Ascending aorta (tissue), 2 donors: ENCODE results near the gene SLC13A4. TPM values are rescaled to one million over a fixed set of nuclear protein-coding genes. Genes with fewer than 3 reads are reported as not detected.

Source experiments
- DNase-seq, 2 donors: peaks; one replicate each; pipeline ENCODE4 v3.0.0-alpha.2; 2019; ENCODE audit warnings: low spot score in 2 of 2
- H3K27ac ChIP-seq, 2 donors: fragments of 200-600 bp; sonication (generic); one replicate each; pipeline ENCODE4 v1.5.1; 2016 to 2017; ENCODE audit warnings: mild to moderate bottlenecking in 1 of 2
- H3K27me3 ChIP-seq: fragments of 200-600 bp; sonication (generic); one replicate; pipeline ENCODE4 v1.5.1; 2017
- H3K36me3 ChIP-seq, 2 donors: fragments of 200-600 bp; sonication (generic); one replicate each; pipeline ENCODE4 v1.5.1; 2016
- H3K4me1 ChIP-seq, 2 donors: fragments of 200-600 bp; sonication (generic); one replicate each; pipeline ENCODE4 v1.5.1; 2016 to 2017; ENCODE audit warnings: mild to moderate bottlenecking in 1 of 2
- H3K4me3 ChIP-seq, 2 donors: fragments of 200-600 bp; sonication (generic); one replicate each; pipeline ENCODE4 v1.5.1; 2016 to 2017; ENCODE audit warnings: mild to moderate bottlenecking in 1 of 2
- H3K9me3 ChIP-seq, 2 donors: fragments of 200-600 bp; sonication (generic); one replicate each; pipeline ENCODE4 v1.5.1; 2016
- intact Hi-C: fragments of 100-400 bp; cut with DNase I; formaldehyde crosslinking; loops from one replicate; pipeline ENCODE4 v1.15.1; 2023
- total RNA-seq: library from RNA; depleted of rRNA; stranded (reverse); fragments of >200 nt; gene quantifications from one replicate; pipeline ENCODE4 v1.1.0, GENCODE V29; 2016
- TF ChIP-seq, protein P1 (sequence below), 3 experiments: fragments of 200-600 bp in 2 of 3; fragments of 450-650 bp in 1 of 3; sonication (generic) in 2 of 3; IDR thresholded peaks; one replicate each; pipeline ENCODE4 v1.5.1; 2016 to 2019; ENCODE audit warnings: antibody characterized with exemption in 3 of 3, mild to moderate bottlenecking in 1 of 3, moderate library complexity in 1 of 3

SLC13A4 gene
- total RNA-seq, 1 donor from 2014 or later, result 0.21 TPM

DNA sequence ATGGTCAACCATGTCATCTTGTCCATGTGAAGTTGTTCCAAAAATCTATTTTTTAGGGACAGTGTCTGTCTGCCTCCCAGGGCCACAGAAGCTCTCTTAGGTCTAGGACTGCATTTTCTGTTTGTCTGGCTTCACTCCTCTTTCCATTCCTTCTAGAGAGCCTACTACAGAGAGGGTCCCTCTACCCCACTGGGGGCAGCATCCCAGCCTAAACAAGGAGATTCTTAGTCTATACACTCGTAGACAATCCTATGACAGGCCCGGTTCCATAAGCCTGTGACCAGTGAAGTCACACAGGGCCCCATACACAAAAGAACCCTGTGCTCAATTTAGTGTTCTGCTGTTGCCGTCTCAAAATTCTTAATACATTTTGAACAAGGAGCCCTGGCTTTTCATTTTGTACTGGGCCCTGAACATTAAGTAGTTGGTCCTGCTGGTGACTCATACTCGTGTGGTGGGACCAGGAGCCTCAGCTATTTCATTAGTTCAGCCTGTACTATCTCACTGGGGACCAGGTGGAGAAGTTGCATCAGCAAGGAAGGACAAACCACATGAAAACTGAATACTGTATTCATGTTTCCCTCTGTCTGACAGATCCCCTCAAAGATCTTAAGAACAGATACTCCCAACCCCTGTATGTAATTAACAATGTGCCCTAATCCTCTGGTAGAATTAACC, 44.1 kb upstream of the SLC13A4 start:
- H3K4me1 ChIP-seq, result peaks cover 7 to 8% of the 10 kb centered on the region in 2 donors
- no peak overlapping the region for H3K27ac ChIP-seq
- TF ChIP-seq, protein P1, sequence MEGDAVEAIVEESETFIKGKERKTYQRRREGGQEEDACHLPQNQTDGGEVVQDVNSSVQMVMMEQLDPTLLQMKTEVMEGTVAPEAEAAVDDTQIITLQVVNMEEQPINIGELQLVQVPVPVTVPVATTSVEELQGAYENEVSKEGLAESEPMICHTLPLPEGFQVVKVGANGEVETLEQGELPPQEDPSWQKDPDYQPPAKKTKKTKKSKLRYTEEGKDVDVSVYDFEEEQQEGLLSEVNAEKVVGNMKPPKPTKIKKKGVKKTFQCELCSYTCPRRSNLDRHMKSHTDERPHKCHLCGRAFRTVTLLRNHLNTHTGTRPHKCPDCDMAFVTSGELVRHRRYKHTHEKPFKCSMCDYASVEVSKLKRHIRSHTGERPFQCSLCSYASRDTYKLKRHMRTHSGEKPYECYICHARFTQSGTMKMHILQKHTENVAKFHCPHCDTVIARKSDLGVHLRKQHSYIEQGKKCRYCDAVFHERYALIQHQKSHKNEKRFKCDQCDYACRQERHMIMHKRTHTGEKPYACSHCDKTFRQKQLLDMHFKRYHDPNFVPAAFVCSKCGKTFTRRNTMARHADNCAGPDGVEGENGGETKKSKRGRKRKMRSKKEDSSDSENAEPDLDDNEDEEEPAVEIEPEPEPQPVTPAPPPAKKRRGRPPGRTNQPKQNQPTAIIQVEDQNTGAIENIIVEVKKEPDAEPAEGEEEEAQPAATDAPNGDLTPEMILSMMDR (IDR thresholded peaks at IDR 0.05), result no peak
- DNase-seq, result no peak
- intact Hi-C loops, result no loop called here
- H3K27me3 ChIP-seq, result no peaks in the 10 kb centered on the region
- H3K4me3 ChIP-seq, result no peak overlapping the region
- no peaks in the 10 kb centered on the region for H3K36me3 ChIP-seq
- no peaks in the 10 kb centered on the region for H3K9me3 ChIP-seq

DNA sequence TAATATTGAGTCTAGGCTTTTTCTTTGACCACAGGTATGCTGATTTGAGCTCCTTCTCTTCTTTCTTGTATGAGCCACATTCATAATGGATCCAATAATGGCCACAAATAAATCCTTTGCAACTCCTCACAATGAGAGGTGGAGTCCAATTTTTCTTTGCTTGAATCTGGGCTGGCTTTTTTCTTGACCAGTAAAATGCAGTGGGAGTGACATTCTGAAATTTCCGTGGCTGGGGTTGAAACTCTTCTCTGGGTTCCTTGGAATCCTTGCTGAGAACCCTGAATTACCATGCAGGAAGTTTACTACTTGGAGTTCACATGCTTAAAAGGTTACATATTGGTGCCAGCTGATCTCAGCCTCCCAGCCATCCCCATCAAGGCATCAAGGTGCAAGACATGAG, 43.1 kb upstream of the SLC13A4 start:
- H3K27ac ChIP-seq, result no peak overlapping the region
- no peak for DNase-seq
- no peaks in the 10 kb centered on the region for H3K36me3 ChIP-seq
- no peak overlapping the region for H3K4me3 ChIP-seq
- no peaks in the 10 kb centered on the region for H3K9me3 ChIP-seq
- intact Hi-C loops, result no loop called here
- H3K4me1 ChIP-seq, result peaks cover 7 to 8% of the 10 kb centered on the region in 2 donors
- TF ChIP-seq, protein P1 (IDR thresholded peaks at IDR 0.05), result no peak
- H3K27me3 ChIP-seq, result no peaks in the 10 kb centered on the region

DNA sequence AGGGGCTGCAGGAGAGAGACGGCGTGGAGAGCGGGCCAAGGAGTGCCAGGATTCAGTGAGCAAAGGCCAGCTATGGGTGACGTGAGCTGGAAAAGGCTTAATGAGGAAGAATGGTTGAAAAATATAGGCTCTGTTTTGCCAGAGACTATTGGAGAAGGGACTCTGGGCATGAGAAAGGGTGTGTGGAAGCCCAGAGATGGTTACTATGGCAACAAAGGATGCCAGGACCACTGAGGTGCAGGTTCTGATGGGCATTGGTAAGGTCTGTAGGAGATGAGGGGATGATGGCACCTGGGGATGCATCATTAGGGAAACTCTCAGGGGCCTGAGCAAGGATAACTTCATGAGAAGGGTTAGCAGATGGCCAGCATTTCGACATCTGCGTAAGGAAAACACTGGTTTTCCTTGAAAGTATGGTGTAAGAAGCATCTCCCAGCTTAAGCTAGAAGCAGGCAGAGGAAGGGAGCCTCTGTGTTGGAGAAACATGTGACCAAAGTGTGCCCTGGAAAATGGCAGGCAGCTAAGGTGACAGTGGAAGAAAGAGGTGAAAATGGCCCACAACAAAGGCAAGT, 42.2 kb upstream of the SLC13A4 start:
- H3K4me1 ChIP-seq, result peaks cover 7 to 8% of the 10 kb centered on the region in 2 donors
- intact Hi-C loops, result no loop called here
- no peak for DNase-seq
- H3K4me3 ChIP-seq, result no peak overlapping the region
- TF ChIP-seq, protein P1 (IDR thresholded peaks at IDR 0.05), result no peak
- H3K27me3 ChIP-seq, result no peaks in the 10 kb centered on the region
- no peaks in the 10 kb centered on the region for H3K9me3 ChIP-seq
- H3K27ac ChIP-seq, result no peak overlapping the region
- H3K36me3 ChIP-seq, result no peaks in the 10 kb centered on the region

DNA sequence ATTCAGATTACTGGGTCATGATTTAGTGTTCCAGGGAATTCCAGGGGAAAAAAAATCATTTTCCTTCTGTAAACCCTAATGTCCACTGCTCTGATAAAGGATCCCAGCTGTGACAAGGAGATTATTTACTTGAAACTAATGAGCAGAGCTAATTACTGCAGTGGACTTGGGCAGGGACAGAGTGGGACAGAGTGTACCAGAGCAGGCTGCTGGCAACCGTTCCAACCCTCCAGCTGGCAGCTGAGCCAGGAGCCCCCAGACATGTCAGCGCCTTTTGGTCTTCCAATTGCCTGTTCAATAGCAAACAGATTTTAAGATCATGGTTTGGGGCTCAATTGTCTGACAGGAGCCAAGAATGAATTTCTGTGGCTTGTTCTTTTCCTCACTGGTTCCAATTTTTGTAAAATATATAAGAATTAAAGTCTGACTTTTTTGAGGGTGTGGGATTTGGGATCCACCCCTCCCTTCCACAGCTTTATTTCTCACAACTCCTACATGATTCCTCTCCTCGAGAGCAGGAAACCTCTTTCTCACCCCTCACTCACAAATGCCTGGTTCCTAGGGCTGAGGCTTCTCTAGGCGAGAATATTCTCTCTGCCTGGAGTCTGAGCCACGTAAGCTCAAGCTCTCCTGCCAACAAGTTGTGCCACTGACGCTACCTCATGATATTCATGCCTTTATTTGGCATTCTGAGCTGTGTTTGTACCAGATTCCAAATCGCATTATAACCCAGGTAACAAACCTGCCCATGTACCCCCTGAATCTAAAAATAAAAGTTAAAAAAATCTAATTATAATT, 41.2 kb upstream of the SLC13A4 start:
- no peaks in the 10 kb centered on the region for H3K36me3 ChIP-seq
- H3K4me1 ChIP-seq, result peaks cover 7 to 8% of the 10 kb centered on the region in 2 donors
- TF ChIP-seq, protein P1 (IDR thresholded peaks at IDR 0.05), result no peak
- DNase-seq, result no peak
- H3K27me3 ChIP-seq, result no peaks in the 10 kb centered on the region
- intact Hi-C loops, result no loop called here
- no peaks in the 10 kb centered on the region for H3K9me3 ChIP-seq
- no peak overlapping the region for H3K4me3 ChIP-seq
- H3K27ac ChIP-seq, result peak overlapping the region; percentile 51 to 65

DNA sequence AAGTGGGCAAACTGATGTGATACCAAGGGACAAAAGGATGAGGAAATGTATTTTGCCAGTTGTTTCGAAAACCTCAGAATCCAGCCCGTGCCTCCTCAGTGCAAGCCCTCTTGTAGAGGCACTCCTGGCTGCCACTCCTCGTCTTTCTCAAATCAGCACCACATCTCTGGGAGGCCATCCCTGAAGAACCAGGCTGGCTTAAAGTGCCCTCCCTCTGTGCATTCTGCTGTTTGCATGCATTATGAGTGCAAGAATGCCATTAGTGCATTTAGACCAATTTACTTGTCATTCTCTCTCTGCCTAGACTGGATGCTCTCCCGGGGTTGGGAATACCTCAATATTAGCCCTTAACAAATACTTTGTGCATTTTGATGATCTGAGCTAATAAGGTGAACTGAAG, 40.5 kb upstream of the SLC13A4 start:
- no peaks in the 10 kb centered on the region for H3K36me3 ChIP-seq
- no peak overlapping the region for H3K4me3 ChIP-seq
- no peak overlapping the region for H3K27ac ChIP-seq
- no peaks in the 10 kb centered on the region for H3K9me3 ChIP-seq
- no peaks in the 10 kb centered on the region for H3K27me3 ChIP-seq
- H3K4me1 ChIP-seq, result peaks cover 7 to 8% of the 10 kb centered on the region in 2 donors
- DNase-seq, result no peak
- TF ChIP-seq, protein P1 (IDR thresholded peaks at IDR 0.05), result no peak
- intact Hi-C loops, result no loop called here
